BLaER1 treated with 17β-estradiol and CSF1 and Interleukin-3, amounts not matched to agents 10 nM and 100 nM (cell line): Measurements from ENCODE around the gene TNN.

Experiments
- H3K27ac ChIP-seq, 11 experiments: shearing (Covaris generic); formaldehyde crosslinking; 2 replicates each; pipeline ENCODE4 v1.8.1; 2022
- H3K27me3 ChIP-seq, 11 experiments: shearing (Covaris generic); formaldehyde crosslinking; 2 replicates each; pipeline ENCODE4 v1.8.1; 2022
- H3K36me3 ChIP-seq, 11 experiments: shearing (Covaris generic); formaldehyde crosslinking; 2 replicates each; pipeline ENCODE4 v1.8.1; 2022
- H3K4me1 ChIP-seq, 10 experiments: shearing (Covaris generic); formaldehyde crosslinking; 2 replicates each; pipeline ENCODE4 v1.8.1; 2022
- H3K4me2 ChIP-seq, 11 experiments: shearing (Covaris generic); formaldehyde crosslinking; 2 replicates each; pipeline ENCODE4 v1.8.1; 2022
- H3K4me3 ChIP-seq, 10 experiments: shearing (Covaris generic); formaldehyde crosslinking; 2 replicates each; pipeline ENCODE4 v1.8.1; 2022
- H3K9ac ChIP-seq, 11 experiments: shearing (Covaris generic); formaldehyde crosslinking; 2 replicates each; pipeline ENCODE4 v1.8.1; 2022
- H3K9me3 ChIP-seq, 11 experiments: shearing (Covaris generic); formaldehyde crosslinking; replicated peaks in 1 of 11; 2 replicates each; pipeline ENCODE4 v1.8.1; 2022
- H4K20me1 ChIP-seq, 11 experiments: shearing (Covaris generic); formaldehyde crosslinking; 2 replicates each; pipeline ENCODE4 v1.8.1; 2022
- Cebpa-rat ChIP-seq, 11 experiments: shearing (Covaris generic); IDR thresholded peaks; 2 replicates each; pipeline ENCODE4 v1.8.1; 2022

Gene TNN

GRCh38 chr1:175075572-175076568 is 8.2 kb downstream of the TNN start:
- no peaks in the 10 kb centered on the region for H3K27me3 ChIP-seq
- no peak for TF ChIP-seq Cebpa-rat (IDR thresholded peaks at IDR 0.05)
- no peak overlapping the region for H3K4me2 ChIP-seq
- H3K9ac ChIP-seq, result no peak overlapping the region
- H3K4me1 ChIP-seq, result peaks cover 24 to 41% (median 38%) of the 10 kb centered on the region in 10 experiments
- no peak overlapping the region for H3K4me3 ChIP-seq
- no peak overlapping the region for H3K27ac ChIP-seq
- H3K9me3 ChIP-seq, result peaks cover 0 to 5% (median 0%) of the 10 kb centered on the region in 11 experiments; a peak in 1 of 22 replicates
- H4K20me1 ChIP-seq, result no peaks in the 10 kb centered on the region
- H3K36me3 ChIP-seq, result no peaks in the 10 kb centered on the region

- no peak for TF ChIP-seq Cebpa-rat (IDR thresholded peaks at IDR 0.05)
- Histone ChIP-seq H3K9me3 (peaks cover 0 to 5% (median 0%) of the 10 kb centered on the region in 11 experiments; a peak in 1 of 22 replicates), H3K27me3 (no peaks in the 10 kb centered on the region), H3K4me3 (no peak overlapping the region), H3K4me1 (peaks cover 10 to 24% (median 23%) of the 10 kb centered on the region in 10 experiments), H3K36me3 (no peaks in the 10 kb centered on the region), H3K27ac (no peak overlapping the region), H3K9ac (no peak overlapping the region), H4K20me1 (no peaks in the 10 kb centered on the region), H3K4me2 (no peak overlapping the region)
Measured at GRCh38 chr1:175077356-175078030, 9.9 kb downstream of the TNN start.

- Histone ChIP-seq H3K27ac (no peak overlapping the region), H3K9ac (no peak overlapping the region), H3K4me2 (peak overlapping the region in 8 of 11 experiments; percentile 12 to 45 (median 36); a peak in 12 of 22 replicates), H4K20me1 (no peaks in the 10 kb centered on the region), H3K4me3 (no peak overlapping the region), H3K4me1 (peaks cover 0 to 13% (median 12%) of the 10 kb centered on the region in 10 experiments; a peak in 16 of 20 replicates), H3K36me3 (no peaks in the 10 kb centered on the region), H3K27me3 (no peaks in the 10 kb centered on the region), H3K9me3 (peaks cover 0 to 5% (median 0%) of the 10 kb centered on the region in 11 experiments; a peak in 1 of 22 replicates)
- no peak for TF ChIP-seq Cebpa-rat (IDR thresholded peaks at IDR 0.05)
Measured at GRCh38 chr1:175078629-175079028, 11.0 kb downstream of the TNN start.

- no peaks in the 10 kb centered on the region for H3K36me3 ChIP-seq
- H3K4me3 ChIP-seq, result no peak overlapping the region
- H3K4me1 ChIP-seq, result peaks cover 0 to 10% (median 9%) of the 10 kb centered on the region in 10 experiments; a peak in 13 of 20 replicates
- TF ChIP-seq Cebpa-rat (IDR thresholded peaks at IDR 0.05), result no peak
- peaks cover 0 to 5% (median 0%) of the 10 kb centered on the region in 11 experiments; a peak in 1 of 22 replicates for H3K9me3 ChIP-seq
- H3K27ac ChIP-seq, result no peak overlapping the region
- no peaks in the 10 kb centered on the region for H3K27me3 ChIP-seq
- no peak overlapping the region for H3K9ac ChIP-seq
- peak overlapping the region in 8 of 11 experiments; percentile 12 to 45 (median 36); a peak in 13 of 22 replicates for H3K4me2 ChIP-seq
- no peaks in the 10 kb centered on the region for H4K20me1 ChIP-seq
Measured at GRCh38 chr1:175079338-175079737, 11.7 kb downstream of the TNN start.

GRCh38 chr1:175080030-175080429 is 12.4 kb downstream of the TNN start:
- Histone ChIP-seq H3K4me2 (no peak overlapping the region), H3K4me1 (peaks cover 0 to 10% (median 9%) of the 10 kb centered on the region in 10 experiments; a peak in 13 of 20 replicates), H3K9me3 (peaks cover 0 to 5% (median 0%) of the 10 kb centered on the region in 11 experiments; a peak in 1 of 22 replicates), H3K27me3 (no peaks in the 10 kb centered on the region), H3K9ac (no peak overlapping the region), H3K27ac (no peak overlapping the region), H3K36me3 (no peaks in the 10 kb centered on the region), H4K20me1 (no peaks in the 10 kb centered on the region), H3K4me3 (no peak overlapping the region)
- no peak for TF ChIP-seq Cebpa-rat (IDR thresholded peaks at IDR 0.05)

GRCh38 chr1:175081983-175082382 is 14.3 kb downstream of the TNN start:
- Histone ChIP-seq H4K20me1 (no peaks in the 10 kb centered on the region), H3K27me3 (no peaks in the 10 kb centered on the region), H3K4me1 (peaks cover 0 to 10% (median 9%) of the 10 kb centered on the region in 10 experiments; a peak in 13 of 20 replicates), H3K9me3 (peaks cover 0 to 5% (median 0%) of the 10 kb centered on the region in 11 experiments; a peak in 1 of 22 replicates), H3K27ac (no peak overlapping the region), H3K36me3 (no peaks in the 10 kb centered on the region), H3K4me3 (no peak overlapping the region), H3K4me2 (no peak overlapping the region), H3K9ac (no peak overlapping the region)
- no peak for TF ChIP-seq Cebpa-rat (IDR thresholded peaks at IDR 0.05)

GRCh38 chr1:175088525-175088951 is 20.9 kb downstream of the TNN start:
- Histone ChIP-seq H3K4me2 (peak overlapping the region in 1 of 11 experiments; percentile 9; a peak in 1 of 22 replicates), H3K36me3 (no peaks in the 10 kb centered on the region), H3K27me3 (no peaks in the 10 kb centered on the region), H3K9ac (no peak overlapping the region), H3K9me3 (no peaks in the 10 kb centered on the region), H4K20me1 (no peaks in the 10 kb centered on the region), H3K27ac (no peak overlapping the region), H3K4me3 (no peak overlapping the region), H3K4me1 (peaks cover 0 to 5% (median 0%) of the 10 kb centered on the region in 10 experiments; a peak in 2 of 20 replicates)
- TF ChIP-seq Cebpa-rat (IDR thresholded peaks at IDR 0.05), result no peak

- Histone ChIP-seq H3K4me3 (no peak overlapping the region), H3K4me1 (peaks cover 0 to 5% (median 0%) of the 10 kb centered on the region in 10 experiments; a peak in 2 of 20 replicates), H3K9ac (no peak overlapping the region), H4K20me1 (no peaks in the 10 kb centered on the region), H3K9me3 (no peaks in the 10 kb centered on the region), H3K27ac (no peak overlapping the region), H3K27me3 (no peaks in the 10 kb centered on the region), H3K4me2 (no peak overlapping the region), H3K36me3 (no peaks in the 10 kb centered on the region)
- TF ChIP-seq Cebpa-rat (IDR thresholded peaks at IDR 0.05), result no peak
Measured at GRCh38 chr1:175089136-175089718, 21.6 kb downstream of the TNN start.
